Pancreas (tissue), 10 donors: Measurements from ENCODE around the gene APLN. TPM values are rescaled to one million over a fixed set of nuclear protein-coding genes. Genes with fewer than 3 reads are reported as not detected.

Experiments used
- ATAC-seq, 4 donors: fragments of 200-7000 bp; cut with Tn5 transposase; one replicate each; pipeline versions ENCODE4 v1.8.0 to v1.9.1; 2020; ENCODE audit warnings: mild to moderate bottlenecking in 4 of 4, moderate library complexity in 4 of 4
- DNase-seq, 6 donors: peaks; one replicate each; pipeline ENCODE4 v3.0.0-alpha.2; 2020
- FAIRE-seq: peaks from 2 replicates; lab custom pipeline; 2012; peaks lifted over from hg19 to GRCh38; lab: Jason Lieb, UNC
- H3K27ac ChIP-seq, 4 donors: fragments of 200-600 bp; sonication (generic); 1 replicate in 3 of 4; 2 replicates in 1 of 4; pipeline versions ENCODE4 v1.5.0 to v1.8.0; 2020
- H3K27me3 ChIP-seq, 4 donors: fragments of 200-600 bp; one replicate each; pipeline ENCODE4 v1.8.0; 2021
- H3K36me3 ChIP-seq, 3 donors: fragments of 200-600 bp; sonication (generic) in 1 of 3; one replicate each; pipeline versions ENCODE4 v1.5.0 to v1.8.0; 2020 to 2021
- H3K4me1 ChIP-seq, 3 donors: fragments of 200-600 bp; one replicate each; pipeline ENCODE4 v1.8.0; 2021
- H3K4me3 ChIP-seq, 4 donors: fragments of 200-600 bp; sonication (generic) in 2 of 4; one replicate each; pipeline versions ENCODE4 v1.5.0 to v1.8.0; 2020 to 2021
- H3K9me3 ChIP-seq, 4 donors: fragments of 200-600 bp; one replicate each; pipeline ENCODE4 v1.8.0; 2021
- CTCF ChIP-seq, 4 donors: fragments of 200-600 bp; sonication (generic) in 3 of 4; IDR thresholded peaks; one replicate each; pipeline versions ENCODE4 v1.5.0 to v1.8.0; 2021; ENCODE audit warnings: antibody characterized with exemption in 4 of 4
- WGBS, 2 donors: extraction: QIAGEN DNeasy Blood & Tissue Kit; methylation state at CpG; one replicate each; pipeline ENCODE4 v1.1.7; 2013; 5-methylcytosine and 5-hydroxymethylcytosine counted together
- intact Hi-C, 3 donors: fragments of 100-400 bp; cut with DNase I; formaldehyde crosslinking; loops; one replicate each; pipeline versions ENCODE4 v1.11.1 to v1.14.2; 2022
- polyA plus RNA-seq, 2 donors: library from polyadenylated mRNA; stranded (reverse); fragments of 200-250 nt; gene quantifications; one replicate each; pipeline ENCODE4 v1.2.3, GENCODE V29; 2013
- total RNA-seq, 6 donors: library from RNA; stranded (reverse); fragmentation: NEBNext Ultra II Directional in 4 of 6; extraction: Animal tissue kit (Norgen Biotek cat#: 25700) in 4 of 6; gene quantifications; one replicate each; pipeline versions ENCODE4 v1.2.1 to v1.2.4, GENCODE V29; 2021 to 2023
- donor health status: healthy with polysubstance abuse.
- donor health status: DM: no; HTN: no; CAD: no; lungs with moderate emphysema.
- donor health status: DM: no; HTN: no; CAD: no.
- donor health status: control.
- donor health status: control.
- donor health status: Bipolar disorder and iron deficiency.
- donor health status: DM: yes; HTN: yes; CAD: no.
- donor health status: DM: no; HTN: no; CAD: no.
- donor health status: DM: no; HTN: no; CAD: no.
- donor health status: DM: yes; HTN: yes; CAD: no.

APLN gene
- total and polyA plus RNA-seq, 8 donors, result 0.09 to 0.61 (median 0.19) TPM; not detected in 1

GRCh38 chrX:129597905-129598304 lies 56.9 kb downstream of the APLN start:
- TF ChIP-seq CTCF (IDR thresholded peaks at IDR 0.05), result no peak
- 70 to 88% methylated on average over 5 of the region's 5 CpGs for WGBS, 2 donors
- Histone ChIP-seq H3K4me1 (no peaks in the 10 kb centered on the region), H3K9me3 (no peaks in the 10 kb centered on the region), H3K4me3 (no peak overlapping the region), H3K27me3 (no peaks in the 10 kb centered on the region), H3K27ac (no peak overlapping the region), H3K36me3 (no peaks in the 10 kb centered on the region)
- no peak for ATAC-seq
- no peak for FAIRE-seq
- intact Hi-C loops, result no loop called here
- no peak for DNase-seq

- no peak for TF ChIP-seq CTCF (IDR thresholded peaks at IDR 0.05)
- FAIRE-seq (no peak), ATAC-seq (no peak), DNase-seq (no peak)
- no peaks in the 10 kb centered on the region for H3K4me1 ChIP-seq
- WGBS, 2 donors, result 60 to 92% methylated on average over 5 of the region's 5 CpGs
- no peaks in the 10 kb centered on the region for H3K9me3 ChIP-seq
- no peak overlapping the region for H3K4me3 ChIP-seq
- intact Hi-C loops, result no loop called here
- H3K27me3 ChIP-seq, result no peaks in the 10 kb centered on the region
- H3K36me3 ChIP-seq, result no peaks in the 10 kb centered on the region
- H3K27ac ChIP-seq, result no peak overlapping the region
Observed at GRCh38 chrX:129596077-129596476, 58.7 kb downstream of the APLN start.

Other genes with a start within 250 kb of the APLN start
- 10 to 100 TPM in 3 of 6 donors, 1 to 10 TPM in 3; 7.5 to 20.3 (median 11.4) TPM for gene SMARCA1, start 131.5 kb downstream of the APLN start, total RNA-seq
- 10 to 100 TPM in 1 of 2 donors, 1 to 10 TPM in 1; 6.8 to 27.6 TPM for gene SMARCA1, start 131.5 kb downstream of the APLN start, polyA plus RNA-seq
- 10 to 100 TPM in 3 of 6 donors, 1 to 10 TPM in 3; 6.9 to 12.9 (median 9.7) TPM for gene OCRL, start 114.7 kb downstream of the APLN start, total RNA-seq
- gene OCRL, start 114.7 kb downstream of the APLN start, polyA plus RNA-seq, result 10 to 100 TPM in 1 of 2 donors, 1 to 10 TPM in 1; 8.5 to 16.2 TPM
- 1 to 10 TPM in 2 of 6 donors, under 1 TPM in 4; 0.08 to 1.0 (median 0.20) TPM for gene XPNPEP2, start 84.0 kb upstream of the APLN start, total RNA-seq
- under 1 TPM; 0.07 to 0.27 TPM for gene XPNPEP2, start 84.0 kb upstream of the APLN start, polyA plus RNA-seq
- 1 to 10 TPM in 4 of 6 donors, under 1 TPM in 2; 0.31 to 8.5 (median 2.3) TPM for gene SASH3, start 125.0 kb upstream of the APLN start, total RNA-seq
- gene SASH3, start 125.0 kb upstream of the APLN start, polyA plus RNA-seq, result 1 to 10 TPM; 1.0 to 1.4 TPM
- gene ZDHHC9, start 188.9 kb upstream of the APLN start, total RNA-seq, result 10 to 100 TPM; 15.2 to 23.9 (median 17.8) TPM
- gene ZDHHC9, start 188.9 kb upstream of the APLN start, polyA plus RNA-seq, result 1 to 10 TPM; 4.1 to 7.0 TPM